Liver (tissue), 3 donors: ENCODE data around the gene INO80D.

Experiments
- ATF3 ChIP-seq: IDR thresholded peaks from 2 replicates; pipeline ENCODE4 v1.6.1; 2016; ENCODE audit warnings: antibody characterized with exemption
- CTCF ChIP-seq: fragments of 150-350 bp; IDR thresholded peaks from 2 replicates; pipeline ENCODE4 v1.5.1; 2017; ENCODE audit warnings: improper control_type of control experiment, low read depth, low read length; ENCODE audit not compliant: missing input control
- GABPA ChIP-seq, 2 donors: IDR thresholded peaks in 1 of 2; conservative IDR thresholded peaks in 1 of 2; 2 replicates each; pipeline ENCODE4 v1.6.1; 2016; ENCODE audit warnings: antibody characterized with exemption in 2 of 2, mild to moderate bottlenecking in 1 of 2, moderate library complexity in 1 of 2
- JUND ChIP-seq, 2 donors: IDR thresholded peaks; 2 replicates each; pipeline ENCODE4 v1.6.1; 2016; ENCODE audit warnings: antibody characterized with exemption in 2 of 2
- NR2F2 ChIP-seq: IDR thresholded peaks from 2 replicates; pipeline ENCODE4 v1.6.1; 2016; ENCODE audit warnings: antibody characterized with exemption
- RAD21 ChIP-seq, 2 donors: IDR thresholded peaks; 2 replicates each; pipeline ENCODE4 v1.6.1; 2016; ENCODE audit warnings: antibody characterized with exemption in 2 of 2, mild to moderate bottlenecking in 2 of 2
- SP1 ChIP-seq: IDR thresholded peaks from 2 replicates; pipeline ENCODE4 v1.6.1; 2018; ENCODE audit warnings: antibody characterized with exemption, mild to moderate bottlenecking
- TAF1 ChIP-seq: conservative IDR thresholded peaks from 2 replicates; pipeline ENCODE4 v1.6.1; 2016; ENCODE audit warnings: antibody characterized with exemption, mild to moderate bottlenecking
- YY1 ChIP-seq: IDR thresholded peaks from 2 replicates; pipeline ENCODE4 v1.6.1; 2016; ENCODE audit warnings: antibody characterized with exemption, mild to moderate bottlenecking
- TF ChIP-seq, protein P1 (sequence below): IDR thresholded peaks from 2 replicates; pipeline ENCODE4 v1.6.1; 2016; ENCODE audit warnings: antibody characterized with exemption, mild to moderate bottlenecking
- TF ChIP-seq, protein P2 (sequence below): IDR thresholded peaks from 2 replicates; pipeline ENCODE4 v1.6.1; 2016; ENCODE audit warnings: antibody characterized with exemption
- donor health status: healthy.
- donor health status: healthy.

DNA sequence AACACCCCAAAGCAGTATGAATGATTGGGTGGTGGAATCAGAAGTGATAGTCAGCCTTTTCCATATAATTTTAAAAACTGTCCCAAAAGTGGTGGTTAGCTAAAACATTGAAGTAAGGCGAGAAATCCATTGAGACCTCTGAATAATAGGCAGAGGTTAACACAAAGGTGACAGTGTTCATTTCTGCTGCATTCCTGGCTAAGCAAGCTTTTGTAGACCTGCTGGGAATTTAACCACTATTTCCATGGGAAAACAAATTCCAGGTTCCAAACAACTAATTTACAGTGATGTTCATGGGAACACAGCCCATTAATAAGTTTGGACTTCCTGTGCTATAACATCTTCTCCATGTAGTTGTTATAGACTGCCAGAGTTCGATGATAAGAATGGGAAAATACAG, 6.3 kb upstream of the INO80D start:
- TF ChIP-seq YY1 (no peak), CTCF (no peak), RAD21 (IDR thresholded peaks at IDR 0.05) (no peak), JUND (IDR thresholded peaks at IDR 0.05) (no peak), GABPA (IDR thresholded peaks at IDR 0.05 in 1 of 2, conservative IDR thresholded peaks at IDR 0.05 in 1 of 2) (no peak), TAF1 (no peak), ATF3 (no peak), SP1 (no peak), NR2F2 (no peak)
- TF ChIP-seq, protein P1, sequence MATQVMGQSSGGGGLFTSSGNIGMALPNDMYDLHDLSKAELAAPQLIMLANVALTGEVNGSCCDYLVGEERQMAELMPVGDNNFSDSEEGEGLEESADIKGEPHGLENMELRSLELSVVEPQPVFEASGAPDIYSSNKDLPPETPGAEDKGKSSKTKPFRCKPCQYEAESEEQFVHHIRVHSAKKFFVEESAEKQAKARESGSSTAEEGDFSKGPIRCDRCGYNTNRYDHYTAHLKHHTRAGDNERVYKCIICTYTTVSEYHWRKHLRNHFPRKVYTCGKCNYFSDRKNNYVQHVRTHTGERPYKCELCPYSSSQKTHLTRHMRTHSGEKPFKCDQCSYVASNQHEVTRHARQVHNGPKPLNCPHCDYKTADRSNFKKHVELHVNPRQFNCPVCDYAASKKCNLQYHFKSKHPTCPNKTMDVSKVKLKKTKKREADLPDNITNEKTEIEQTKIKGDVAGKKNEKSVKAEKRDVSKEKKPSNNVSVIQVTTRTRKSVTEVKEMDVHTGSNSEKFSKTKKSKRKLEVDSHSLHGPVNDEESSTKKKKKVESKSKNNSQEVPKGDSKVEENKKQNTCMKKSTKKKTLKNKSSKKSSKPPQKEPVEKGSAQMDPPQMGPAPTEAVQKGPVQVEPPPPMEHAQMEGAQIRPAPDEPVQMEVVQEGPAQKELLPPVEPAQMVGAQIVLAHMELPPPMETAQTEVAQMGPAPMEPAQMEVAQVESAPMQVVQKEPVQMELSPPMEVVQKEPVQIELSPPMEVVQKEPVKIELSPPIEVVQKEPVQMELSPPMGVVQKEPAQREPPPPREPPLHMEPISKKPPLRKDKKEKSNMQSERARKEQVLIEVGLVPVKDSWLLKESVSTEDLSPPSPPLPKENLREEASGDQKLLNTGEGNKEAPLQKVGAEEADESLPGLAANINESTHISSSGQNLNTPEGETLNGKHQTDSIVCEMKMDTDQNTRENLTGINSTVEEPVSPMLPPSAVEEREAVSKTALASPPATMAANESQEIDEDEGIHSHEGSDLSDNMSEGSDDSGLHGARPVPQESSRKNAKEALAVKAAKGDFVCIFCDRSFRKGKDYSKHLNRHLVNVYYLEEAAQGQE, result no peak
- TF ChIP-seq, protein P2, sequence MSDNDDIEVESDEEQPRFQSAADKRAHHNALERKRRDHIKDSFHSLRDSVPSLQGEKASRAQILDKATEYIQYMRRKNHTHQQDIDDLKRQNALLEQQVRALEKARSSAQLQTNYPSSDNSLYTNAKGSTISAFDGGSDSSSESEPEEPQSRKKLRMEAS, result no peak
